ENCODE results near the gene RAB10.
"Not testable (repeated sequence)": the region's sequence is repeated elsewhere in the genome, so short reads cannot be mapped to it uniquely, and the experiment has no call there.

The RAB10 gene

GRCh38 chr2:26123426-26123825 is 89.5 kb downstream of the RAB10 start:
- no peak for DNase-seq (ENCODE audit: low read depth, low spot score)
- no peak overlapping the region for H3K4me3 ChIP-seq (ENCODE audit: low read length)

GRCh38 chr2:26126074-26126473 is 92.2 kb downstream of the RAB10 start:
- DNase-seq (ENCODE audit: low read depth, low spot score), result no peak
- H3K4me3 ChIP-seq (ENCODE audit: low read length), result no peak overlapping the region

GRCh38 chr2:26128176-26128575 is 94.3 kb downstream of the RAB10 start:
- H3K4me3 ChIP-seq (ENCODE audit: low read length), result no peak overlapping the region

GRCh38 chr2:26130763-26131162 is 96.9 kb downstream of the RAB10 start:
- DNase-seq (ENCODE audit: low read depth, low spot score), result peak; percentile 37

More at GRCh38 chr2:26128176-26128575, 94.3 kb downstream of the RAB10 start:
- no peak for DNase-seq (ENCODE audit: low read depth, low spot score)

GRCh38 chr2:26136451-26136850 is 102.6 kb downstream of the RAB10 start:
- H3K4me3 ChIP-seq (ENCODE audit: low read length), result no peak overlapping the region
- no peak for DNase-seq (ENCODE audit: low read depth, low spot score)

More at GRCh38 chr2:26130763-26131162, 96.9 kb downstream of the RAB10 start:
- no peak overlapping the region for H3K4me3 ChIP-seq (ENCODE audit: low read length)

- DNase-seq (ENCODE audit: low read depth, low spot score), result no peak
Observed at GRCh38 chr2:26139269-26140183, 105.6 kb downstream of the RAB10 start.

DNA sequence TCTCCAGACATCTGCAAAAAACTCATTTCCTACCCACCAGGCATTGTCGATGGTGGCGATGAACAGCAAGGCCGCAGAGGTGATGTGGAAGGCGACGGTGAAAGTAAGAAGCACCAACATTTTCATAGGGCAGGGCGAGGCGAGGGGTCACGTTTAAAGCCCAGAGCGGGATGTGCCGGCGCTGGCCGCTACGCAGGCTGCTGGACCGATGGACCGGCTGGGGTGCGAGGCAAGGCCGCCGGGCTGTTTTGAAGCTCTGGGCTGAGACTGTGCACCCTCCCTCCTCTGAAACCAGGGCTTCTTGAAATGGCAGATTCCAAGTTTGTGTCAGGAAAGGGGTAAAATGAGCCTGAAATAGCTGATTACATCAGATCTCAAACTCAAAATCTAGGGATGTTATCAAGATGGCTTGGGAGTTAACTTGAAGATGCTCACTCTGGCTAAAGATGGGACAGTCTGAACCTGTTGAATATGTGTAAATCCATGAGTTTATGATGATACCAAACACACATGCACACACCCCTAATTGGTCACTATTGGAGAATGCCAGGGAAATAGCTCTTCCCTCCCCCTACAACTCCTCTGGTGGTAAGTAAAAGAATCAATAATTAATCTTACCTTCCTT is 107.4 kb downstream of the RAB10 start:
- no peak for DNase-seq (ENCODE audit: low read depth, low spot score)
- H3K4me3 ChIP-seq (ENCODE audit: low read length), result no peak overlapping the region

More at GRCh38 chr2:26139269-26140183, 105.6 kb downstream of the RAB10 start:
- H3K4me3 ChIP-seq (ENCODE audit: low read length), result no peak overlapping the region

DNA sequence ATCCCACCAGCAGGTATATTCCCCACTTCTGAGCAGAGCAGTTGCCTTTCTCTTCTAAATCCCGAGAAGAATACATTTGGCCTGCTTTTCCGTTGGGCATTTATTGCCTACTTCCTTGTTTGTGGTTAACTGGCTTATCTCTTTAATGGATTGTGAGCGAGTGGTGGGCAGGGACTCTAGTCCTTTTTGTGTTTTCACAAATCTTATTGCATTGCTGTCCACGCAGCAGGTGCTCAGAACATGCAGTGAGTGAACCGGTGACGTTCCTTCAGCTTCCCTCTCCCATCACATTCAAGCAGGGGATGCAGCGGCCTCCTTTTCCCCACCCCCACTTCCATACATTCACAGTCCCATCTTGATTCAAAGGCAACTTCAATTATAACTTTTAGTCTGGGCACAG is 110.1 kb downstream of the RAB10 start:
- DNase-seq (ENCODE audit: low read depth, low spot score), result no peak
- no peak overlapping the region for H3K4me3 ChIP-seq (ENCODE audit: low read length)

GRCh38 chr2:26144953-26145680 is 111.2 kb downstream of the RAB10 start:
- DNase-seq (ENCODE audit: low read depth, low spot score), result peak; percentile 65
- no peak overlapping the region for H3K4me3 ChIP-seq (ENCODE audit: low read length)

GRCh38 chr2:26148501-26148900 is 114.6 kb downstream of the RAB10 start:
- no peak for DNase-seq (ENCODE audit: low read depth, low spot score)
- no peak overlapping the region for H3K4me3 ChIP-seq (ENCODE audit: low read length)

GRCh38 chr2:26150243-26150642 is 116.4 kb downstream of the RAB10 start:
- DNase-seq (ENCODE audit: low read depth, low spot score), result no peak

DNA sequence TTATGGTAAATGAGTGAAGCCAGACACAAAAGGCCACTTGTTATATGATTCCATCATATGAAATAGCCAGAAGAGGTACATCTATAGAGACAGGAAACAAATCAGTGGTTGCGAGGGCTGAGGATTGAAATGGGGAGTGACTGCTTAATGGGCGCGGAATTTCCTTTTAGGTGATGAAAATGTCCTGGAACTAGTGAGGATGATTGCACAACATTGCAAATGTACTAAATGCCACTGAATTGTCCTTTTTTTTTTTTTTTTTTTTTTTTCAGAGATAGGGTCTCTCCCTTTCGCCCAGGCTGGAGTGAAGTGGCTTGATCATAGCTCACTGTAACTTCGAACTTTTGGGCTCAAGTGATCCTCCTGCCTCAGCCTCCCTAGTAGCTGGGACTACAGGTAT is 123.7 kb downstream of the RAB10 start:
- no peak for DNase-seq (ENCODE audit: low read depth, low spot score)
- no peak overlapping the region for H3K4me3 ChIP-seq (ENCODE audit: low read length)

More at GRCh38 chr2:26150243-26150642, 116.4 kb downstream of the RAB10 start:
- no peak overlapping the region for H3K4me3 ChIP-seq (ENCODE audit: low read length)

- no peak for DNase-seq (ENCODE audit: low read depth, low spot score)
- no peak overlapping the region for H3K4me3 ChIP-seq (ENCODE audit: low read length)
Observed at GRCh38 chr2:26161926-26162325, 128.0 kb downstream of the RAB10 start.

DNA sequence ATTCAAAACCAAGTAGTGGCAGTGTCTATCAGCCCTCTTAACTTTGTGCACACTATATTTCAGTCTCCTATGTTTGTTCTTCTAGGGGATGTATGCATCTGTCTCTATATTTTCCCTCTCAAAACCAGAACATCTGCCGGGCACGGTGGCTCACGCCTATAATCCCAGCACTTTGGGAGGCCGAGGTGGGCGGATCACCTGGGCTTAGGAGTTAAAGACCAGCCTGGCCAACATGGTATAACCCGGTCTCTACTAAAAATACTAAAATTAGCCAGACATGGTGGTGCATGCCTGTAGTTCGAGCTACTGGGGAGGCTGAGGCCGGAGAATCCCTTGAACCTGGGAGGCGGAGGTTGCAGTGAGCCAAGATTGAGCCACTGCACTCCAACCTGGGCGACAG is 129.1 kb downstream of the RAB10 start:
- DNase-seq (ENCODE audit: low read depth, low spot score), result no peak
- H3K4me3 ChIP-seq (ENCODE audit: low read length), result no peak overlapping the region

GRCh38 chr2:26164231-26164630 is 130.3 kb downstream of the RAB10 start:
- no peak overlapping the region for H3K4me3 ChIP-seq (ENCODE audit: low read length)
- DNase-seq (ENCODE audit: low read depth, low spot score), result no peak

DNA sequence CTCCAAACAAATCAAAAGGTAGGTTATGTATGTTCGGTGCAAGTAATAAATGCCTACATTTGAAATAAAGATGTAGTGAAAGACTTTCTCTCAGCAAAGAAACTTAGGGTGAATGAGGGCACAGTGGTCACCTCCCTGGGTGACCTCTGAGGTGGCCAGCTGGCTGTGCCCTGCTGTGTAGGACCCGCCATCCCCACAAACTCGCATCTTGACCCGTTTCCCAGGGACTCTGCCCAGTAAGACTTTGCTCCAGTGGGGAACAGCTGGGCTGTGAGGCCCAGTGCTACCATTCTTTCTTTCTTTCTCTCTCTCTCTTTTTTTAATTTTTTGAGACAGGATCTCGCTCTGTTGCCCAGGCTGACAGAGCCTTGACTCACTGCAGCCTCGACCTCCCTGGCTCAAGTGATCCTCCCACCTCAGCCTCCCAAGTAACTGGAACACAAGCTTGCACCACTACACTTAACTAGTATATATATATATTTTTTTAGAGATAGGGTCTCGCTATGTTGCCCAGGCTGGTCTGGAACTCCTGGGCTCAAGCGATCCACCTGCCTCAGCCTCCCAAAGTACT is 130.8 kb downstream of the RAB10 start:
- H3K4me3 ChIP-seq (ENCODE audit: low read length), result no peak overlapping the region
- no peak for DNase-seq (ENCODE audit: low read depth, low spot score)

DNA sequence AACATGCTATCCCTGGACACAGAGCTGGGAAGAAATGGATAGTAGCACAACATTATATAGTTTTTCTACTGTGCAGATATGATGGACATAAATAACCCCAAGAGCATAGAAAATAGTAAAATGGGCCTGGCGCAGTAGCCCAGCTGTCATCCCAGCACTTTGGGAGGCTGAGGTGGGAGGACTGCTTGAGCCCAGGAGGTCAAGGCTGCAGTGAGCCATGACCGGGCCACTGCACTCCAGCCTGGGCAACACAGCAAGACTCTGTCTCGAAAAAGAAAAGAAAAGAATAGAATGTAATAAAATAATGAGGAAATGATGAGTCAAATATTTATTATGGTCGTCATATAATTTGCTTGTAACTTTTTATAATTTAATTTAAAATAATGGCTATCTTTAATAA is 131.5 kb downstream of the RAB10 start:
- H3K4me3 ChIP-seq (ENCODE audit: low read length), result no peak overlapping the region
- no peak for DNase-seq (ENCODE audit: low read depth, low spot score)

GRCh38 chr2:26166541-26166940 is 132.7 kb downstream of the RAB10 start:
- not testable (repeated sequence) for H3K4me3 ChIP-seq (ENCODE audit: low read length); DNase-seq (ENCODE audit: low read depth, low spot score)

GRCh38 chr2:26168785-26169184 is 134.9 kb downstream of the RAB10 start:
- DNase-seq (ENCODE audit: low read depth, low spot score), result no peak
- H3K4me3 ChIP-seq (ENCODE audit: low read length), result no peak overlapping the region

All from Jurkat, Clone E6-1 (cell line).